HepG2 (cell line): ENCODE results near the gene TAMALIN. TPM values are rescaled to one million over a fixed set of nuclear protein-coding genes. Genes with fewer than 3 reads are reported as not detected.

Experiments used
- CBX5 ChIP-seq: sonication (generic); formaldehyde crosslinking; IDR thresholded peaks from 2 replicates; pipeline ENCODE4 v1.4.0; 2020; ENCODE audit warnings: missing genetic modification reagents, borderline replicate concordance
- DPF2 ChIP-seq: sonication (generic); formaldehyde crosslinking; IDR thresholded peaks from 2 replicates; pipeline ENCODE4 v1.4.0; 2020; ENCODE audit warnings: mild to moderate bottlenecking, low read depth, missing genetic modification reagents, borderline replicate concordance
- FOXK1 ChIP-seq: sonication (generic); formaldehyde crosslinking; IDR thresholded peaks from 2 replicates; pipeline ENCODE4 v1.4.0; 2020; ENCODE audit warnings: low read depth, missing genetic modification reagents, borderline replicate concordance
- HMGXB4 ChIP-seq, 2 experiments: sonication (generic) in 1 of 2; formaldehyde crosslinking in 1 of 2; IDR thresholded peaks; 2 replicates each; pipeline versions ENCODE4 v1.4.0 to v1.6.1; 2018 to 2020; ENCODE audit warnings: missing genetic modification reagents in 2 of 2, borderline replicate concordance in 1 of 2, low read depth in 1 of 2, mild to moderate bottlenecking in 1 of 2, missing biosample characterization in 1 of 2
- HNRNPK ChIP-seq: fragments of 200-400 bp; formaldehyde crosslinking; IDR thresholded peaks from 2 replicates; pipeline ENCODE4 v1.6.1; 2018; ENCODE audit warnings: low read length, low read depth, moderate library complexity, mild to moderate bottlenecking; ENCODE audit not compliant: poor library complexity, severe bottlenecking
- IRX3 ChIP-seq: sonication (generic); formaldehyde crosslinking; IDR thresholded peaks from 2 replicates; pipeline ENCODE4 v1.8.1; 2023; ENCODE audit warnings: mild to moderate bottlenecking, low read depth, missing genetic modification reagents, borderline replicate concordance
- MYC ChIP-seq: sonication (generic); formaldehyde crosslinking; IDR thresholded peaks from 2 replicates; pipeline ENCODE4 v1.9.0; 2021; ENCODE audit warnings: missing genetic modification reagents, borderline replicate concordance
- SALL1 ChIP-seq: sonication (generic); formaldehyde crosslinking; IDR thresholded peaks from 2 replicates; pipeline ENCODE4 v1.8.0; 2022; ENCODE audit warnings: mild to moderate bottlenecking, missing genetic modification reagents
- SAP130 ChIP-seq: IDR thresholded peaks from 2 replicates; pipeline ENCODE4 v1.6.1; 2016; ENCODE audit warnings: low read depth
- TCF12 ChIP-seq, 2 experiments: fragments of 450-650 bp in 1 of 2; sonication (generic) in 1 of 2; formaldehyde crosslinking in 1 of 2; IDR thresholded peaks; 2 replicates each; pipeline versions ENCODE4 v1.6.1 to v1.8.0; 2017 to 2022; ENCODE audit warnings: antibody characterized with exemption in 1 of 2, mild to moderate bottlenecking in 1 of 2, missing genetic modification reagents in 1 of 2, moderate library complexity in 1 of 2
- THRA ChIP-seq: sonication (generic); formaldehyde crosslinking; IDR thresholded peaks from 2 replicates; pipeline ENCODE4 v1.4.0; 2020; ENCODE audit warnings: missing genetic modification reagents, borderline replicate concordance
- ZBTB38 ChIP-seq: sonication (generic); formaldehyde crosslinking; IDR thresholded peaks from 2 replicates; pipeline ENCODE4 v1.5.1; 2020; ENCODE audit warnings: mild to moderate bottlenecking, missing genetic modification reagents
- ZIK1 ChIP-seq: sonication (generic); formaldehyde crosslinking; IDR thresholded peaks from 2 replicates; pipeline ENCODE4 v1.5.0; 2020; ENCODE audit warnings: mild to moderate bottlenecking, low read depth, missing genetic modification reagents, borderline replicate concordance
- ZNF256 ChIP-seq: sonication (generic); formaldehyde crosslinking; conservative IDR thresholded peaks from 2 replicates; pipeline ENCODE4 v1.4.0; 2020; ENCODE audit warnings: missing genetic modification reagents
- ZNF501 ChIP-seq: sonication (generic); formaldehyde crosslinking; IDR thresholded peaks from 2 replicates; pipeline ENCODE4 v1.5.1; 2020; ENCODE audit warnings: mild to moderate bottlenecking, moderate library complexity, missing genetic modification reagents
- ZNF775 ChIP-seq: sonication (generic); formaldehyde crosslinking; IDR thresholded peaks from 2 replicates; pipeline ENCODE4 v1.4.0; 2020; ENCODE audit warnings: missing genetic modification reagents, mild to moderate bottlenecking, moderate library complexity, borderline replicate concordance
- polyA plus RNA-seq, 8 experiments: library from polyadenylated mRNA; depleted of rRNA in 3 of 8; stranded (reverse) in 7 of 8; unstranded in 1 of 8; fragments of >200 nt; fragmentation: Illumina TruSeq in 4 of 8; extraction: Trizol in 4 of 8; gene quantifications; 2 replicates each; pipeline versions ENCODE4 v1.2.1 to v1.2.3, GENCODE V29; 2011 to 2016; ENCODE audit warnings: low read depth in 4 of 8, missing spikeins in 1 of 8, mixed read lengths in 1 of 8; ENCODE audit not compliant: insufficient read depth in 1 of 8
- total RNA-seq, 5 experiments: library from RNA; depleted of rRNA; stranded (reverse); fragments of >200 nt; fragmentation: Illumina TruSeq; extraction: Trizol; gene quantifications; 2 replicates each; pipeline ENCODE4 v1.2.3, GENCODE V29; 2016; ENCODE audit warnings: low read depth in 1 of 5
- TF ChIP-seq, protein P1 (sequence below): sonication (generic); formaldehyde crosslinking; IDR thresholded peaks from 2 replicates; pipeline ENCODE4 v1.4.0; 2020; ENCODE audit warnings: mild to moderate bottlenecking, missing genetic modification reagents
- TF ChIP-seq, protein P2 (sequence below): sonication (generic); formaldehyde crosslinking; IDR thresholded peaks from 2 replicates; pipeline ENCODE4 v1.4.0; 2020; ENCODE audit warnings: missing genetic modification reagents
- TF ChIP-seq, protein P3 (sequence below): sonication (generic); formaldehyde crosslinking; IDR thresholded peaks from 2 replicates; pipeline ENCODE4 v1.4.0; 2020; ENCODE audit warnings: mild to moderate bottlenecking, missing genetic modification reagents, borderline replicate concordance

Gene TAMALIN
- total and polyA plus RNA-seq, 2 of the 13 experiments (the other 11 are each of a cell fraction or from before 2014, with no cell fraction given) = 2.9 to 10.9 TPM

- TF ChIP-seq HMGXB4 (CRISPR knock-in tag; IDR thresholded peaks at IDR 0.05; ENCODE audit: borderline replicate concordance in 1 of 2, low read depth in 1 of 2) = 0 out of 4 replicates have a peak, but pooled peaks of 1 of the 2 experiments have one; percentile 53
- no peak for TF ChIP-seq CBX5
- no peak for TF ChIP-seq FOXK1 (CRISPR knock-in tag)
- TF ChIP-seq SAP130 (CRISPR knock-in tag) = peak; percentile 75
- TF ChIP-seq, protein P1, sequence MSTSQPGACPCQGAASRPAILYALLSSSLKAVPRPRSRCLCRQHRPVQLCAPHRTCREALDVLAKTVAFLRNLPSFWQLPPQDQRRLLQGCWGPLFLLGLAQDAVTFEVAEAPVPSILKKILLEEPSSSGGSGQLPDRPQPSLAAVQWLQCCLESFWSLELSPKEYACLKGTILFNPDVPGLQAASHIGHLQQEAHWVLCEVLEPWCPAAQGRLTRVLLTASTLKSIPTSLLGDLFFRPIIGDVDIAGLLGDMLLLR (CRISPR knock-in tag) = no peak
- no peak for TF ChIP-seq ZNF501 (CRISPR knock-in tag)
- TF ChIP-seq THRA (CRISPR knock-in tag) = no peak
- no peak for TF ChIP-seq ZBTB38 (CRISPR knock-in tag)
- TF ChIP-seq TCF12 (IDR thresholded peaks at IDR 0.05) = no peak
- TF ChIP-seq TCF12 (CRISPR knock-in tag; IDR thresholded peaks at IDR 0.05) = no peak
- peak; percentile 74 for TF ChIP-seq MYC (CRISPR knock-in tag)
- TF ChIP-seq ZIK1 = no peak
- TF ChIP-seq, protein P2, sequence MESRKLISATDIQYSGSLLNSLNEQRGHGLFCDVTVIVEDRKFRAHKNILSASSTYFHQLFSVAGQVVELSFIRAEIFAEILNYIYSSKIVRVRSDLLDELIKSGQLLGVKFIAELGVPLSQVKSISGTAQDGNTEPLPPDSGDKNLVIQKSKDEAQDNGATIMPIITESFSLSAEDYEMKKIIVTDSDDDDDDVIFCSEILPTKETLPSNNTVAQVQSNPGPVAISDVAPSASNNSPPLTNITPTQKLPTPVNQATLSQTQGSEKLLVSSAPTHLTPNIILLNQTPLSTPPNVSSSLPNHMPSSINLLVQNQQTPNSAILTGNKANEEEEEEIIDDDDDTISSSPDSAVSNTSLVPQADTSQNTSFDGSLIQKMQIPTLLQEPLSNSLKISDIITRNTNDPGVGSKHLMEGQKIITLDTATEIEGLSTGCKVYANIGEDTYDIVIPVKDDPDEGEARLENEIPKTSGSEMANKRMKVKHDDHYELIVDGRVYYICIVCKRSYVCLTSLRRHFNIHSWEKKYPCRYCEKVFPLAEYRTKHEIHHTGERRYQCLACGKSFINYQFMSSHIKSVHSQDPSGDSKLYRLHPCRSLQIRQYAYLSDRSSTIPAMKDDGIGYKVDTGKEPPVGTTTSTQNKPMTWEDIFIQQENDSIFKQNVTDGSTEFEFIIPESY = no peak
- TF ChIP-seq, protein P3, sequence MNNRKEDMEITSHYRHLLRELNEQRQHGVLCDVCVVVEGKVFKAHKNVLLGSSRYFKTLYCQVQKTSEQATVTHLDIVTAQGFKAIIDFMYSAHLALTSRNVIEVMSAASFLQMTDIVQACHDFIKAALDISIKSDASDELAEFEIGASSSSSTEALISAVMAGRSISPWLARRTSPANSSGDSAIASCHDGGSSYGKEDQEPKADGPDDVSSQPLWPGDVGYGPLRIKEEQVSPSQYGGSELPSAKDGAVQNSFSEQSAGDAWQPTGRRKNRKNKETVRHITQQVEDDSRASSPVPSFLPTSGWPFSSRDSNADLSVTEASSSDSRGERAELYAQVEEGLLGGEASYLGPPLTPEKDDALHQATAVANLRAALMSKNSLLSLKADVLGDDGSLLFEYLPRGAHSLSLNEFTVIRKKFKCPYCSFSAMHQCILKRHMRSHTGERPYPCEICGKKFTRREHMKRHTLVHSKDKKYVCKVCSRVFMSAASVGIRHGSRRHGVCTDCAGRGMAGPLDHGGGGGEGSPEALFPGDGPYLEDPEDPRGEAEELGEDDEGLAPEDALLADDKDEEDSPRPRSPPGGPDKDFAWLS (CRISPR knock-in tag) = no peak
- no peak for TF ChIP-seq HNRNPK
- TF ChIP-seq IRX3 (CRISPR knock-in tag) = no peak
- TF ChIP-seq SALL1 (CRISPR knock-in tag) = 0 out of 2 replicates have a peak, but pooled peaks have one; percentile 40
- TF ChIP-seq DPF2 (CRISPR knock-in tag) = 0 out of 2 replicates have a peak, but pooled peaks have one; percentile 17
- no peak for TF ChIP-seq ZNF775 (CRISPR knock-in tag)
- TF ChIP-seq ZNF256 (CRISPR knock-in tag) = no peak
These were observed 3.4 kb downstream of the TAMALIN start (continued) for GRCh38 chr12:52010152-52010622.
